Kidney capillary endothelial cell (primary cell): ENCODE data around the gene DDX60.
A peak's percentile ranks its signal among the peaks of the same experiment; 100 is the strongest.
"Not testable (repeated sequence)": the region's sequence is repeated elsewhere in the genome, so short reads cannot be mapped to it uniquely, and the experiment has no call there.

Experiments
- DNase-seq: peaks from one replicate; pipeline ENCODE4 v3.0.0-alpha.2; 2018; ENCODE audit warnings: low spot score

Gene DDX60

DNA sequence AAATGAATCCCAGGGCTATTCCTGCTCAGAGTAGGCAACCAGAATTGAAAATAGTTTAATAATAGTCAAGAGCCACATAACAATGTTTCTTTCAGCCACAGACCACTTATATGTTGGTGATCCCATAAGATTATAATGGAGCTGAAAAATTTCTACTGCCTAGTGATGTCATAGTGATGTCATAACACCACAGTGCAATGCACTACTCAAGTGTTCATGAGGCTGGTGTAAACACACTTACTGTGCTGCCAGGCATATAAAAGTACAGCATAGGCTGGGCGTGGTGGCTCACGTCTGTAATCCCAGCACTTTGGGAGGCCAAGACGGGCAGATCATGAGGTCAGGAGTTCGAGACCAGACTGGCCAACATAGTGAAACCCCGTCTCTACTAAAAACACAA lies 15.1 kb downstream of the DDX60 start:
- DNase-seq: not testable (repeated sequence)

DNA sequence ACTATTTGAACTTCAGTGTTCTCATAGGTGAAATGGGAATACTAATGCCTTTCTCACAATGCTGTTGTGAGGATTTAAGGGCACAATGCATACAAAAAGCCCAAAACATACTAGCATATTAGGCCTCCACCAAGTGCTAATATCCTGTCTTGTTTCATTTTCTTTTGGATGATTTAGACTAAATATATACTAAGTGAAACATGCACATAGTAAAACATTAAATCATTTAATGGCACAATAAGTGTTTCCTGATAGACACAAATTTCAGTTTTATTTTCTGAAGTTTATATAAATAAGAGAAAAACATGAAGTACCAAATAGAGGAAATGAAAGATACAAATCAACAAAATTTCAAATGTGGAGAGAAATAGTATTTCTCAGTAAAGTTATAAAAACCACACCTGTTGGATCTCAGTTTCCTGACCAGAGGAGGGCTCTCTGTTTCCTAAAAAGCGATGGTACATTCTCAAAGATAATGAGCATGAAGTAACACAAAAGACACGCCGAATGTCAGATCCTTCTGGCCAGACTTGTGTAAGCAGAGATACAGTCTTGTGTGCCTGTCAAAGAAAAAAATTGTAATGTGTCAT lies 25.1 kb downstream of the DDX60 start:
- no peak for DNase-seq

DNA sequence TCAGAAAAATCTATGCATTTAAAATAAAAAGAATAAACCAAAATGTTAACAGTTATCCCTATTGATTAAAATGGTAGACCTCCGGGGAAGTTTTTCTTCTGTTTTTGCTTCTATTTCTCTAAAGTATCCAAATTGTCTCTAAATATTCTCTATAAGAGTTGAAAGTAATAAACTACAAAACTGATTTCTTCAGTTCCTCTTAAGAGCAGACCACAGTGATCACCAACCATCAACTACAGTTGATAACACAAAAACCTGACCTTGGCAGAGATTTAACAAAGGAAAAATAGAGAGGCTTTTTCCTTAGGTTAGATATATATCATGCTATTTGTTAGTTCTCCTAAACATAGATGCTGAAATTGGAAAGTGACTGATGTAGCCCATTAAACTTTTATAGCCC lies 27.3 kb downstream of the DDX60 start:
- no peak for DNase-seq

DNA sequence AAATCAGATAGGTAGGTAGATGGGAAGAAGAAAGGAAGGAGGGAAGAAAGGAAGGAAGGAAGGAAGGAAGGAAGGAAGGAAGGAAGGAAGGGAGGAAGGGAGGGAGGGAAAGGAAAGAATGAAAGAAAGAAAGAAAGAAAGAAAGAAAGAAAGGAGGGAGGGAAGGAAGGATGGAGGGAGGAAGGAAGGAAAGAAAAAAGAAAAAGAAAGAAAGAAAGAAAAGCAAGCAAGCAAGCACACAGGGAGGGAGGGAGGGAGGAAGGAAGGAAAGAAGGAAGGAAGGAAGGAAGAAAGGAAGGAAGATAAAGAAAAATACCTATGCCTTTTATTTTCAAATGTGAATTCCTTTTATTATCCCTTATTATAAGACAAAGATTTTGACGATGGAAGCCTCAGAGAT lies 32.7 kb downstream of the DDX60 start:
- not testable (repeated sequence) for DNase-seq

DNA sequence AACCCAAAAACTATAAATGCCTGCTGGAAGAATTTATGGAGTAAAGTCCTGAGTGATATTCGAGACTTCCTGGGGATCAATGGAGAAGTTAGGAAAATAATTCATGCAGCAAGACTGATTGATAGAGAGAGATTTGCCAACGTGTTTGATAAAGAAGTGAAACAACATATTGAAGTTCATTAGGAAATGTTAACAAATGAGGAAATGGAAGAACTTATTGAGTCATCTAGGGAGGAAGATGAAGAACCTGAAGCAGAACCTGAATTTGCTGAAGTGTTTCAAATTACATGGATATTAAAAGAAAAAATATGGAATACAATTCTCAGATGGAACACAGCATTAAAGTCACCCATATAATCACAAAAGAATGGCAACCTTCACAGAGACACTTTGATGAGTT lies 39.0 kb downstream of the DDX60 start:
- no peak for DNase-seq

DNA sequence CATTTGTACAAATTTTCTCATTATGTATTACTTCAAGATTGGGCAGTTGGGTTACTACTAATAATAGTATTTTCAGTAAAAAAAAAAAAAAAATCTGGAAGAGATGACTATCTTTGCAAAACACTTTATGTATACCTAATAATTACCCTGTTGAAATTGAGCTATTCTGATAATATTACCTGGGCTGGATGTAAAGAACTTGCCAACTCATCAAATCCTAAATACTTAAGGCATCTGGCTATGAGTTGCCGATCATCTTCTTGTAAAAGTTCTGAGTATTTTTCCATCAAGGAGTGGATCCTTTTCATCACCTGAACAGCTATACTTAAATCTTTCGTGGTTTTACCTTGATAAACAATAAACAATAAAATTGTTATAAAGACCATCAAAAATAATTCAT lies 42.7 kb downstream of the DDX60 start:
- no peak for DNase-seq

DNA sequence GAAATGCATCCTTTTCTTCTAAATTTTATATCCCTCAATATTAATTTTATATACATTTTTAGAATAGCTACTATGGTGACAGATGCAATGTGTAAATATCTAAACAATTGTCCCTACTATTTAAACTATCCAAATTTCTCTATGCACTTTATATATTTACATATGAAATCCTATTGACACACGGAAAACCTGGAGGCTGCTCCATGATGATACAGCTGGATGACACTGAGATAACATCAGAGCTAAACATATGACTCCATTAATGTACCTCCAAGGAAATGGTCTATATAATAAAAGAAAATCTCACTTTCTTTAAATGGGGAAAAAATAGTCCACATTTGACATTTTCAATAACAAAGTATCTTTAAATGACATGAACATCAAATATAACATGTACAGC lies 43.7 kb downstream of the DDX60 start:
- no peak for DNase-seq

DNA sequence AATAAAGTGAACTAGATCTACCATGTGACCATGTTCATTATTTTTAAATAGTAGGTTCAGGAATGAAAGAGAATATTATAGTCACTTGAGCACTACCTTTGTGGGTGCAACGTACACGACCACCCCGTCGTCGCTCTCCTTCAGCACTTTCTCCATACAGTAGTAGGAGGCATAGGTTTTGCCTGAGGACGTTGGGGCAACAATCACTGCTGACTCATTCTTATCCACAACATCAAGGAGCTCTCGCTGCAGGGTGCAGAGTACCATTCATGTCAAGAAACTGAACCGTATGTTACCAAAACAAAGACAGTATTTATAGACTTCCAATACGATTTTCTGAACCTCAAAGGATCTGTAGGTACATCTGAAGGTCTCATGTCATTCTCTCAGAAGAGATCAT lies 44.7 kb downstream of the DDX60 start:
- no peak for DNase-seq

DNA sequence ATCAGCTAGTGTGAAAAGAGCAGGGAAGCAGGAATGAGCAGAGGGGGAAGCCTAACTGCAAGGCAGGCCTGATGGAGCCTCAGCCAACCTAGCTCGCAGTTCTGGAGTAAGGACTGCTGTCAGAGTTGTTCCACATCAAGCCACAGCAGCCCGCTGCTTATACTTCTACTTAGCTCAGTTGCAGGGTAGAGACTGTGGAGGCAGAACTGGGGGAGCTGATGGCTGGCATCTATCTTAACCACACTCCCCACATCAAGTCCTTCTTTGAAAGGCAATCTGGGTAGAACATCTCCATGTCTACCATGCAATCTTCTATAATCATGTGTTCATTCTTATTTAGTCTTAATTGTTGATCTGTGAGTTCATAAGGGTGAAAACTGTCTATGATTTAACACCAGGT lies 46.1 kb downstream of the DDX60 start:
- DNase-seq: no peak

DNA sequence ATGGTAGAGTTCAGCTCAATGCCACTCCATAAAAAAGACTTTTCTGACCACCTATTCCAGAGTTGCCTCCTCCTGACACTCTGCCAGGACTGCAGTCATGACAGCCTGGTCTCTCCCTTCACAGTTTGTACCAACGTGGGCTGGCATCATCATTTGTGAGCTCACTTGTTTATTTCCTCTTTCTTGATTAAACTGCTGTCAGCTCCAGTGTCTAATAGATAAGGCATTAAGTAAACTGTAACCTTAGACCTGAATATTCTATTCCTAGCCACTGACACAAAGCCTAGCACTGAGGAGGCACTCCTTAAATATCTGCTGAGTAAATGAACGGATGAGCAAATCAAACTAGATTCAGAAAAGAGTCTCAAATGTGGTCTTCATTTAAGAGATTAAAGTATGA lies 48.7 kb downstream of the DDX60 start:
- DNase-seq: no peak

DNA sequence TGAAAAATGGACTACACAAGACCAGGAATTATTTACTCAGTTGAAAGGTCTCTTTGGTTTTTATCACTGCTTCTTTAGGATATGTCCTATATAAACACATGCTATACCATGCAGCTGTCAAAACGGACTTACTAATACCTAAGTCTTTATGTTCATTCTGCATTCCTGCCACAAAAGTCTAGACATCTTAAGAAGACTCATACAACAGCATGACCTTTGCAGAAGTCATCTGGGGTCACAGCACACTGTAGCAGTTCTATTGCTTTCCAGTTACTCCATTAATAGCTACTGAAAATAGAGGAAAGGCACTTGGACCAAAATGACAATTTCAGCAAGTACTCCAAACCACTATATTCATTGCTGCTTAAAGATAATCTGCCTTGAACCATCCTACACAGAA lies 53.2 kb downstream of the DDX60 start:
- no peak for DNase-seq

DNA sequence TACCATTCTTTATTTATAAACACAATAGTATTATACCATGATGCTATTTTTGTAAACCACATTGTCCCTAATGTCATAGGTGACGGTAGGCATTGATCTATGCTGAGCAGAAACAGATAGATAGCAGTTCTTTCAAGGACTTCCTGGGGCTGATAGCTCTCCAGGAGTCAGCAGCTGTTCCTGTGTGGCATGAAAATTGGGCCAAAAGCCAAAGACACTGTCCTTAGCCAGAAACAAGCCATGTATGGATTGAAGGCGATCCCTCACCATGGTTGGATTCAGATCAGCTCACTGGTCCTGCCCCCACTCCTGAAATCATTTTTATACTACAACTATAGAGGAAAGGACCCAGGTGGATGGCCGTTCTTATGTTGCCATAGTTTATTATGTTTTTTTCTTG lies 53.6 kb downstream of the DDX60 start:
- DNase-seq: no peak

DNA sequence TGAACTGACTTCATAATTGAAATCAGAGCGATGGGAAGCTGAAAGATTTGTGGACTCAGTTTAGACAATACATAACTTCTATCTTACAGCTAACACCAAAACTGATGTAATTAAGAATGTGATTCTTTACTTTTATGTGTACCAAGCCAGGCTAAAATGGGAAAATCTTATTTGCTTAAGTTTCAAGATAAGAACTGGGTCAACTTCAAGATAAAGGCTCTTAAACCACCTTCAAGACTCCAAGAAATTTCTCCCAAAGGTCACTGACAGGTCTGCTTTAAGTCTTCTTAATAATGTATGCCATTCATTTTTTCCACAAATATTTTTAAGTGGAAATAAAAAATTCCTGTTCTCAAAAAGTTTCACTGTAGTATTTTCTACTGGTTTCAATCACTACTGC lies 55.5 kb downstream of the DDX60 start:
- DNase-seq: no peak

DNA sequence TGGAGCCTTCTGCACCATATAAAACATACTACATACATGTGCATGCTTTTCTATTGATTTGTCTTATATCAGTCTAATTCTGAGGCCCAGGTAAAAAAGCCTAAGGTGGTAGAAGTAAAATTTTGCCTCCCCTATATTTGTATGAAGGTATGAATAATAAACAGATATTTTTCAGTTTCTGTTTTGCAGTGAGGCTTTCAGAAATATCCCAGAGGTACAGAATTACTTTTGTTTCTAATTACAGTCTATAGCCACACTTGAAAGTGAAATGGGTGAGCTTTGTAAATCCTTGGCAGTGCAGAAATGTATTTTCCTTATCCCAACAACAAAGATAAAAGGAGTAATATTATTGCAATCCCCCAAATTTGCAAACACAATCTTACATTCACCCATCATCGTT lies 59.5 kb downstream of the DDX60 start:
- no peak for DNase-seq

DNA sequence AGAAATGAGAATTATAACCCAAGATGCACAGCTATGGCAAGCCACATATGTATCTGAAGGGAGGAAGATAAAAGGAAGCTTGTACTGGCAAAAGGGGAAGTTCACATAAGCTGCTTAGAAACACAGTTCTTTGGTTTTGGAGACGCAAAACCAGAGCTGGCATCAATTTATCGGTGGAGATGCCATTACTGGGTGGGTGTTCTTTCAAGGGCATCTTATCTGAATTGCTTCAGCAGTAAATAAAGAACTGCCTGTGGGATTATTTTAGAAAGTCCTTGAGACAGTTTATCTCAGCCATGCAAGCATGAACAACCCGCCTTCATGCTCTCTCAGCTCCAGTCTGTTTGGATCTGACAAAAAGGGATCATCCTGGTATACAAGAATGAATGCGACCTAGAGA lies 60.8 kb downstream of the DDX60 start:
- DNase-seq: no peak

DNA sequence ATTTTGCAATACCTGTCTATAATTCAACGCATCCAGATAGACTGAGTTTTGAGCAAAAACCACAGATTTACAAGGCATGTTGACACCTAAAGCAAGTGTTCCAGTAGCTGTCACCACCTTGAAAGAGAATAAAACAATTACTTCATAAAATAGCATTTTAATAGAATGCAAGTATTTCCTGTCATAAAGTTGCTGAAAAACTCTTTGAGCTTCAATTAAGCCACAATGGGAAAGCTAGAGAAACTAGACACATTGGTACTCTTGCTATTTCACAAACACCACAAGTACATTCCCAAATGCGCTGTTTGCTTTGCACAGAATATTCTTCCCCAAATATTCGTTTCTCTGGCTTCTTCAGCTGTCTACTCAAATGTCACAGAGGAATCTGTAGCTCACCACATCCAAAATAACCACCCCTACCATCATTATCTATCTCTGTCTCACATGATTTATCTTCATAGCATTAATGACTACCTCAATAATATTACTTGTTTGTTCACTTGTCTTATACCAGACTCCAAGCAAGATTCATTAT lies 70.3 kb downstream of the DDX60 start:
- no peak for DNase-seq

DNA sequence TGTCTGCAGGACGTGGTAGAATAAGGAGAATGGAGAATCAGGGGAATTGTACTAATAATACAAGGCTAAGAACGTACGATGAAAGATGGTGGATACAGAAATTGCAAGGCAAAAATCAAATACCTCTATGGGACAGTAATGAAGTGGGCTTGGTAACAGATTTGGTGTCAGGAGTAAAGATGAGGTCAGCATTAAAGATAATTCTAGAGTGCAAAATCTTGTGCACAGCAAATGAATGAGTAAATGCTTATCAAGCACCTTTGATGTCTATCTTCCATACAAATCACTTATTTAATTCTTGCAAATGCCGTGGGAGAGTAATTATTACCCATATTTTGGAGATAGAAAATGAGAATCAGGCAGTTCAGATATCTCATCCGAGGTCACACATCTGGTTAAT lies 70.9 kb downstream of the DDX60 start:
- DNase-seq: no peak

DNA sequence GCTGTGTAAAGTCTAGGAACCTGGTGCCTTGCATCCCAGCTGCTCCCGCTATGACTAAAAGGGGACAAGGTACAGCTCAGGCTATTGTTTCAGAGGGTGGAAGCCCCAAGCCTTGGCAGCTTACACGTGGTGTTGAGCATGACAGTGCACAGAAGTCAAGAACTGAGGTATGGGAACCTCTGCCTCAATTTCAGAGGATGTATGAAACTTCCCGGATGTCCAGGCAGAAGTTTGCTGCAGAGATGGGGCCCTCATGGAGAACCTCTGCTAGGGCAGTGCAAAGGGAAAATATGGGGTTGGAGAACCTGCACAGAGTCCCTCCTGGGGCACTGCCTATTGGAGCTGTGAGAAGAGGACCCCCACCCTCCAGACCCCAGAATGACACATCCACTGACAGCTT lies 76.6 kb downstream of the DDX60 start:
- DNase-seq: no peak

DNA sequence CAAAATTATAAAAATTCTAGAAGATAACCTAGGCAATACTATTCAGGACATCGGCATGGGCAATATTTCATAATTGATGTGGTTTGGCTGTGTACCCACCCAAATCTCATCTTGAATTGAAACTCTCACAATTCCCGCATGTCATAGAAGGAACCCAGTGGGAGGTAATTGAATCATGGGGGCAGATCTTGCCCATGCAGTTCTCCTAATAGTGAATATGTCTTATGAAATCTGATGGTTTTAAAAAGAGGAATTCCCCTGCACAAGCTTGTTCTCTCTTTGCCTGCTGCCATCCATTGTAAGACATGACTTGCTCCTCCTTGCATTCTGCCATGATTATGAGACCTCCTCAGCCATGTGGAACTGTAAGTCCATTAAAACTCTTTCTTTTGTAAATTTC lies 77.7 kb downstream of the DDX60 start:
- no peak for DNase-seq

DNA sequence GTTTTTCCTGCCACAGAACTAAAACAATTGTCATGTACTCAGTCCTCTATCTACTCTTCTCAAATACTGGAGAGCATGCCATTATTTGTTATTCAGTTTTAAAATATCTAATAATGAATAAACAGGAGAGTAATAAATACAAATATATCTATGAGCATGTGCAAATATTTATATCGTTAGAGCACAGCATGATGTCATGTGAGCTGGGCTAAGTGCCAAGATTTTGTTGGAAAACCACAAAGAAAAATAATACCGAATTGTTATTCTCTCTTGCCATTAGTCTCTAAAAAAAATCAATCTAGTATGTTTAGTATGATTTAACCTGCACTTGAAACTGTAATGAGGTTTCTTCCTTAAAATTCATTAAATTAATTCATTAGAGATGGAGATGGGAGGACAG lies 97.3 kb downstream of the DDX60 start:
- DNase-seq: peak; percentile 35

DNA sequence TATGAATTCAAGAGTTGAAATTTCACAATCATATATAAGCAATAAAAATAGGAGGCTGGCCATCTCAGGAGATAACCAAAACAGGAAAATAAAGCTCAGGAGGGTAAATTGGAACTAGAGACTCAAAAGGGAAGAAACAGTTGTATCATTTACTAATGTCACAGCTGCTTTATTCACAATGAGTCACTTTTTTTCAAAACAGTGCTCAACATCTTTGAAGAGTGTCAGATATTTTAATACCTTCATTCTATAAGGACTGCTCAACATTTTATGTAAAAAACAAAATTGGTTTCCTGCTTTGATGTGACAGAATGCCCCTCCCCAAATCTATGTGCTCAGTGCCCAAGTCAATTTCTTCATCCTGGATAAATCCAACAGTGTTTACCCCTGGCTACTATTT lies 97.7 kb downstream of the DDX60 start:
- DNase-seq: peak; percentile 22

DNA sequence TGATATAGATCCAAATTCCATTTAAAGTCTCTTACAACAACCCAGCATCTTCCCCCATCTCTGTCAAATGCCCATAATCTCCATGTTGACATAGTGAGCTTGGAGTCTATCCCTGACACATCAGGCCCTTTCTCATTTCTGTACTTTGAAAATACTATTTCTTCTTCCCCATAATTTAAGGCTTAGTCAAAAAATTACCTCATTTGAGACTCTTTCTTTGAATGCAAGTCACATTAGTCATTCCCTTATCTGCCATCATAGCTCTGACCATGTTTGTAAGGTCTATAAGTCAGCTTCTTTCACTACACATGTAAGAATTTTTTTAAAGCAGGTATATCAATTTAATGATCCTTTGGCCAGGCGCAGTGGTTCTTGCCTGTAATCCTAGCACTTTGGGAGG lies 99.9 kb downstream of the DDX60 start:
- DNase-seq: peak; percentile 31

DNA sequence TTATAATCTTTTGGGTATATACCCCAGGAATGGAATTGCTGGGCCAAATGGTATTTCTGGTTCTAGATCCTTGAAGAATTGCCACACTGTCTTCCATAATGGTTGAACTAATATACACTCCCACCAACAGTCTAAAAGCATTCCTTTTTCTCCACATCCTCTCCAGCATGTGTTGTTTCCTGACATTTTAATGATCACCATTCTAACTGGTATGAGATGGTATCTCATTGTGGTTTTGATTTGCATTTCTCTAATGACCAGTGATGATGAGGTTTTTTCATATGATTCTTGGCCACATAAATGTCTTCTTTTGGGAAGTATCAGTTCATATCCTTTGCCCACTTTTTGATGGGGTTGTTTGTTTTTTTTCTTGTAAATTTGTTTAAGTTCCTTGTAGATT lies 105.0 kb downstream of the DDX60 start:
- not testable (repeated sequence) for DNase-seq

DNA sequence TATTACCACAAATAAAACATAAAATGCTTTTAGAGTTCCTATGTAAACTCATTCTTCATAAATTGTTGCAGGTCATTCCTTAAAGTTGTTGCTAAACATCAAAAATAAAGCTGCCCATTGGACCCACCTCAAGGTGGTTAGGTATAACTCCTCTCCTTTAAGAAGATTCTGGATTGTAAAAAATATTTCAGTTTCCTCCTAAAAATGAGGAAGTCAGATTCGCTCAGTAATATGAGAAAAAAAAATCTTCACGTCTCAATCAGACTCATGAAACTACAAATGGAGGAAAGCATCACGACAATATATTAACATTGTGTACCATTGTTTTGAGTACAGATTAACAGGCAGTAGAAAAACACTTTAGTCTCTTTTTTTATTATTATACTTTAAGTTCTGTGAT lies 105.9 kb downstream of the DDX60 start:
- no peak for DNase-seq
